Fibroblast of the aortic adventitia (primary cell): Measurements from ENCODE around the gene CYTH2. TPM values are rescaled to one million over a fixed set of nuclear protein-coding genes. Genes with fewer than 3 reads are reported as not detected.

Experiments used
- DNase-seq: peaks from one replicate; pipeline ENCODE4 v3.0.0-alpha.2; 2010; ENCODE audit warnings: low read depth
- H3K4me3 ChIP-seq: 2 replicates; pipeline ENCODE4 v1.5.1; 2011; ENCODE audit warnings: low read depth, mild to moderate bottlenecking, control low read depth, low read length, moderate library complexity
- total RNA-seq: library from RNA; depleted of rRNA; stranded (reverse); fragments of >200 nt; gene quantifications from 2 replicates; pipeline ENCODE4 v1.2.3, GENCODE V29; 2012; ENCODE audit warnings: low replicate concordance
- TF ChIP-seq, protein P1 (sequence below): IDR thresholded peaks from 2 replicates; pipeline ENCODE4 v1.5.1; 2011; ENCODE audit warnings: mild to moderate bottlenecking, low read length, control low read depth, inconsistent platforms; ENCODE audit not compliant: insufficient read depth

Gene CYTH2
- total RNA-seq, 1 donor: 51.3 TPM

DNA sequence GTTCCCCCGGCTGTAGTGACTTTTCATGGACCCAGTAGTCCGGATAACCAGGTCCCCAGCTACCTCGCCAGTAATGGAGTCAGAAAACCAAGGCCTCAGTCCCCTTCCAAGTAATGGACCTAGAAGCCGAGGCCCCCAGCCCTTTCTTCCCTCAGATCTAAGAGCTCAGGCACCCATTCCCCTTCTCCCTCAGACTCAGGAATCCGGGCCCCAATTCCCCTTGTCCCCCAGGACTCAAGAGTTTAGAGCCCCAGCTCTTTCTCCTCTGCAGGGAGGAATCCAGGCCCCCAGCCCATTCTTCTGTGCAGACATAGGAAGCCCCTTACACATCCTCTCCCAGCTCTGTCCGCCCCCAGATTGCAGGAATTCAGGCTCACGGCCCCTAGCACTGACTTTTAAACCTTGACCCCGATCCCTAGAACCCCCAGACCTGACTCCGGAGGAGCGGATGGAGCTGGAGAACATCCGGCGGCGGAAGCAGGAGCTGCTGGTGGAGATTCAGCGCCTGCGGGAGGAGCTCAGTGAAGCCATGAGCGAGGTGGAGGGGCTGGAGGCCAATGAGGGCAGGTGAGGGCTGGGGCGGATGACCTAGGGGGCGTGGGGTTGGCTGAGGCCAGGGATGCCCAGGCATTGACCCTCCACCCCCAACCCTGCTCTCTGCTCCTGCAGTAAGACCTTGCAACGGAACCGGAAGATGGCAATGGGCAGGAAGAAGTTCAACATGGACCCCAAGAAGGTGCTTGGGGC lies 938 bp downstream of the CYTH2 start:
- TF ChIP-seq, protein P1, sequence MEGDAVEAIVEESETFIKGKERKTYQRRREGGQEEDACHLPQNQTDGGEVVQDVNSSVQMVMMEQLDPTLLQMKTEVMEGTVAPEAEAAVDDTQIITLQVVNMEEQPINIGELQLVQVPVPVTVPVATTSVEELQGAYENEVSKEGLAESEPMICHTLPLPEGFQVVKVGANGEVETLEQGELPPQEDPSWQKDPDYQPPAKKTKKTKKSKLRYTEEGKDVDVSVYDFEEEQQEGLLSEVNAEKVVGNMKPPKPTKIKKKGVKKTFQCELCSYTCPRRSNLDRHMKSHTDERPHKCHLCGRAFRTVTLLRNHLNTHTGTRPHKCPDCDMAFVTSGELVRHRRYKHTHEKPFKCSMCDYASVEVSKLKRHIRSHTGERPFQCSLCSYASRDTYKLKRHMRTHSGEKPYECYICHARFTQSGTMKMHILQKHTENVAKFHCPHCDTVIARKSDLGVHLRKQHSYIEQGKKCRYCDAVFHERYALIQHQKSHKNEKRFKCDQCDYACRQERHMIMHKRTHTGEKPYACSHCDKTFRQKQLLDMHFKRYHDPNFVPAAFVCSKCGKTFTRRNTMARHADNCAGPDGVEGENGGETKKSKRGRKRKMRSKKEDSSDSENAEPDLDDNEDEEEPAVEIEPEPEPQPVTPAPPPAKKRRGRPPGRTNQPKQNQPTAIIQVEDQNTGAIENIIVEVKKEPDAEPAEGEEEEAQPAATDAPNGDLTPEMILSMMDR: no peak
- H3K4me3 ChIP-seq: peak overlapping the region; percentile 85
- no peak for DNase-seq

DNA sequence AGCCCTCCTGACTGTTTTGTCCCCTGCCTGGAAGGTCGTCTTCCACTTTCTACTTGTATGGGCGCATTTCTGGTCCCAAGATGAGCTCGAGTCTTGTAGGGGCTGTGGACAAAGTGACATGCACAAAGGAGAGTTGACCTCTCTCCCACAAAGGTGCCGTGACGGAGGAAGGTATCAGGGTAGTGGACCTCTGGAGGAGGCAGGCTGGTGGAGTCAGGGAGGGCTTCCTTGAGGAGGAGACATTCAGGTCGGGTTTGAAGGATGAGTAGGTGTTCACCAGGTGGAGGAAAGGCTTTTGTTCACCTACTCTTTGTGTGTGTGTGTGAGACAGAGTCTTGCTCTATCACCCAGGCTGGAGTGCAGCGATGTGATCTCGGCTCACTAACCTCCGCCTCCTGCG lies 1.7 kb downstream of the CYTH2 start:
- DNase-seq: no peak
- TF ChIP-seq, protein P1: no peak
- H3K4me3 ChIP-seq: peak overlapping the region; percentile 3

DNA sequence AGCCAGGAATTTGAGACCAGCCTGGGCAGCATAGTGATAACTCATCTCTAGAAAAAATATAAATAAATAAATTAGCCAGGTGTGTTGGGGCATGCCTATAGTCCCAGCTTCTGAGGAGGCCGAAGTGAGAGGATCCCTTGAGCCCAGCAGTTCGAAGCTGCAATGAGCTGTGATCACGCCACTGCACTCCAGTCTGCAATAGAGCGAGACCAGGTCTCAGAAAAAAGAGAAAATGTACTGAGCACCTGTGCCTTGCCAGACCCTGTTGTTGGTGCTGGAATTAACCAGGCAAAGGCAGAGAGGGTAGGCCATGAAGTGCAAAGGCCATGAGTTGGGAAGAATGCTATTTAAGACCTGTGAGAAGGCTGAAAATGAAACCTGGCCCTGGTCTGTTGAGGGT lies 2.7 kb downstream of the CYTH2 start:
- no peak overlapping the region for H3K4me3 ChIP-seq
- DNase-seq: no peak
- TF ChIP-seq, protein P1: no peak

DNA sequence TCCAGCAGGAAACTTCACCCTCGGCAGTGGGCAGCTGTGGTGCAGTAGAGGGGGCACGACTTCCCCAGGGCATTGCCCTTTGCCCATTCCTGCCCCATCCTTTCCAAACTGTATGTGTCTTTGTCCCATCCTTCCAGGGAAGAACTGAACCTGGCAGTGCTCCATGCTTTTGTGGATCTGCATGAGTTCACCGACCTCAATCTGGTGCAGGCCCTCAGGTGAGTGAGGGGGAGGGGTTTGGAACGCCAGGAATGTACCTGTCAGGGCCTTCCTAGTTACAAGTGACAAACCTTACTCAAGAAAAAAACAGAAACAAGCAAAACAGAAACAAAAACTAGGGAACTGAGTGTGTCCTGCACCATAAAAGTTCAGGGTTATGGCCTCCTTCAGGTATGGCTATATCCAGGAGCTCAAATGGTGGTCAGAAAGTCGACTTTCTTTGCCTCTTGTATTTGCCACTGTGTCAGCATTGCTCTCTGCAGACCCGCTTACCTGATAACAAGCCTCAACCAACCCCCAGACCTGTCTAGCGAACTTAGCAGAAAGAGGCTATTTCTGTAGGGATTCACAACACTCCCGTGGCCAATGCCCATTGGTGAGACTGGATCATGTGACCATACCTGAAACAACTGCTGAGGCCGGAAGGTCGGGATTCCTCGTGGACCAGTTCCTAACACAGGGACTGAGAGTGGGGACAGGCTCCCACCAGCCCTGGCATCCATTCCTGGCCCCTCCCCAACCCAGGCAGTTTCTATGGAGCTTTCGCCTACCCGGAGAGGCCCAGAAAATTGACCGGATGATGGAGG lies 4.2 kb downstream of the CYTH2 start:
- H3K4me3 ChIP-seq: no peak overlapping the region
- DNase-seq: no peak
- TF ChIP-seq, protein P1: no peak

DNA sequence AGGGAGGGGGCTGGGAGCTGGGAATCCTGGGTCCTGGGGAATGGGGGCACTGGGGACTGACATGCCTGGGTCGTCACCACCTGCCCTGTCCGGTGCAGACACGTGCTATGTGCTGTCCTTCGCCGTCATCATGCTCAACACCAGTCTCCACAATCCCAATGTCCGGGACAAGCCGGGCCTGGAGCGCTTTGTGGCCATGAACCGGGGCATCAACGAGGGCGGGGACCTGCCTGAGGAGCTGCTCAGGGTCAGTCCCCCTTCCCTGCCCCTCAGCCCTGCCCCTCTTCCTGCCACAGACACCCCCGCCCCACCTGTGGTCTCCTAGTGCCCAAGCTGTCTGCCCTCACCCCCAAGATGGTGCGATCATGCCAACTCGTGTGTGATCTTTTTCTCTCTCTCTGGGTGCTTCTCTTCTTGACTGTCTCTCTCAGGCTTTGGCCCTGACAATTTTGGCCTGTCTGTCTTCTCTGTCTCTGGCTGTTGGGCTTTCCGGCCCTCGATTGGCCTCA lies 5.0 kb downstream of the CYTH2 start:
- TF ChIP-seq, protein P1: no peak
- DNase-seq: no peak
- H3K4me3 ChIP-seq: no peak overlapping the region

DNA sequence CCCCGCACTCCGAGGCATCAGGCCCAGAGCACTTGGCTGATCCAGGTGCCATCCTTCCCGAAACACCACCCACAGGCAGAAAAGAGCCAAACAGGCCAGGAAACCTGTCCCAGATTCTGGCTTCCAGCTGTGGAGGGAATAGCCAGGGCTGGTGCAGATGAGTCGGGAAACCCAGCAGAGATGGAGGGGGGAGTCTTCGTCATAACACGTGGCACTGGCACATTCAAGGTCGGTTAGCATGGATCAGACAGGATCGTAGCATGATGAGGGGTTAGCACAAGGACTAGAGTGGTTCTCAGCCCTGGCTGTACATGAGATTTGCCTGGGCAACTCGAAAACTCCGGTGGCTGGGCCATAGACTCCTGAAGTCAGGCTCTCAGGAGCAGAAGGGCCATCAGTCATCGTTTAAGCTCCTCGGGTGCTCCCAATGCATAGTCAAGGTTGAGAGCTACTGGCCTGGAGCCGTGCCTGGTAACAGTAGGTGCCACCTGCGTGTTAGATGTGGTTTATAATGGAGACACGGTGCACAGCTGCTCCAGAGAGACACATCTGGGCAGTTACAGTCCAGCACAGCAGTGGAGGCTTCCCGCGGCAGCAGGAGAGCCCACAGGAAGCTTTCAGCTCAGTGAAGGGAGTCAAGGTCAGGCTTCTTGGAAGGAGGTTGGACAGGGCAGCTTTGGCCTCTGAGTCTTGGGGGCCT lies 6.3 kb downstream of the CYTH2 start:
- no peak for DNase-seq
- TF ChIP-seq, protein P1: no peak
- H3K4me3 ChIP-seq: no peak overlapping the region
